ENCODE results near the gene LRMDA.

LRMDA gene

DNA sequence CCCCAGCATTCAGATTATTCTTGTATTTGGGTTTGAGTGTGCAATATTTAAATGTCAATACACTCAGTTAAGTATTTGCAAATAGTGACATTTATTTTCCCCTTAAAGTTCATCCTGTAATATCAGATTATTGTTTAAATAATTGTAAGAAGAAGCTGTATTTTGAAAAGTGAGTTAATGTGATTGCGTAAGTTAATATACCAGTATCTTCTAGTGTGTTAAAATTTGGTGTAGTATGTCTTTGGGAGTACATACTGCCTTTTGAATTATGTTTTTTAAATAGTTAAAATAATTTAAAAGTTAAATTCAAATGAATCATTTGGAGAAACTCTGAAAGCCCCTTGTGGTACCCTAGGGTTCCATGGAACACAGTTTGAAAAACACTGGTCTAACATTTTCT, 28.6 kb downstream of the LRMDA start:
- H3K27me3 ChIP-seq (ENCODE audit: control insufficient read depth, insufficient read depth, low read length): no peaks in the 10 kb centered on the region
- H3K9me3 ChIP-seq (ENCODE audit: control insufficient read depth, low read depth, low read length): no peaks in the 10 kb centered on the region
- no peaks in the 10 kb centered on the region for H3K36me3 ChIP-seq (ENCODE audit: control insufficient read depth, low read depth, low read length)
- H3K27ac ChIP-seq (ENCODE audit: low read length): no peak overlapping the region
- no peak overlapping the region for H3K9ac ChIP-seq (ENCODE audit: low read length)
- H3K4me1 ChIP-seq (ENCODE audit: control insufficient read depth, low read depth, low read length): peaks cover 27% of the 10 kb centered on the region
- H3K4me3 ChIP-seq (ENCODE audit: low read length): no peak overlapping the region

GRCh38 chr10:75461672-75462649, 30.5 kb downstream of the LRMDA start:
- Histone ChIP-seq H3K4me3 (ENCODE audit: low read length) (no peak overlapping the region), H3K27ac (ENCODE audit: low read length) (no peak overlapping the region), H3K9me3 (ENCODE audit: control insufficient read depth, low read depth, low read length) (no peaks in the 10 kb centered on the region), H3K4me1 (ENCODE audit: control insufficient read depth, low read depth, low read length) (peaks cover 27% of the 10 kb centered on the region), H3K27me3 (ENCODE audit: control insufficient read depth, insufficient read depth, low read length) (no peaks in the 10 kb centered on the region), H3K9ac (ENCODE audit: low read length) (no peak overlapping the region), H3K36me3 (ENCODE audit: control insufficient read depth, low read depth, low read length) (no peaks in the 10 kb centered on the region)

GRCh38 chr10:75462865-75463264, 31.4 kb downstream of the LRMDA start:
- H3K9me3 ChIP-seq (ENCODE audit: control insufficient read depth, low read depth, low read length): no peaks in the 10 kb centered on the region
- no peak overlapping the region for H3K9ac ChIP-seq (ENCODE audit: low read length)
- peaks cover 22% of the 10 kb centered on the region for H3K4me1 ChIP-seq (ENCODE audit: control insufficient read depth, low read depth, low read length)
- no peaks in the 10 kb centered on the region for H3K36me3 ChIP-seq (ENCODE audit: control insufficient read depth, low read depth, low read length)
- no peaks in the 10 kb centered on the region for H3K27me3 ChIP-seq (ENCODE audit: control insufficient read depth, insufficient read depth, low read length)
- no peak overlapping the region for H3K27ac ChIP-seq (ENCODE audit: low read length)
- no peak overlapping the region for H3K4me3 ChIP-seq (ENCODE audit: low read length)

DNA sequence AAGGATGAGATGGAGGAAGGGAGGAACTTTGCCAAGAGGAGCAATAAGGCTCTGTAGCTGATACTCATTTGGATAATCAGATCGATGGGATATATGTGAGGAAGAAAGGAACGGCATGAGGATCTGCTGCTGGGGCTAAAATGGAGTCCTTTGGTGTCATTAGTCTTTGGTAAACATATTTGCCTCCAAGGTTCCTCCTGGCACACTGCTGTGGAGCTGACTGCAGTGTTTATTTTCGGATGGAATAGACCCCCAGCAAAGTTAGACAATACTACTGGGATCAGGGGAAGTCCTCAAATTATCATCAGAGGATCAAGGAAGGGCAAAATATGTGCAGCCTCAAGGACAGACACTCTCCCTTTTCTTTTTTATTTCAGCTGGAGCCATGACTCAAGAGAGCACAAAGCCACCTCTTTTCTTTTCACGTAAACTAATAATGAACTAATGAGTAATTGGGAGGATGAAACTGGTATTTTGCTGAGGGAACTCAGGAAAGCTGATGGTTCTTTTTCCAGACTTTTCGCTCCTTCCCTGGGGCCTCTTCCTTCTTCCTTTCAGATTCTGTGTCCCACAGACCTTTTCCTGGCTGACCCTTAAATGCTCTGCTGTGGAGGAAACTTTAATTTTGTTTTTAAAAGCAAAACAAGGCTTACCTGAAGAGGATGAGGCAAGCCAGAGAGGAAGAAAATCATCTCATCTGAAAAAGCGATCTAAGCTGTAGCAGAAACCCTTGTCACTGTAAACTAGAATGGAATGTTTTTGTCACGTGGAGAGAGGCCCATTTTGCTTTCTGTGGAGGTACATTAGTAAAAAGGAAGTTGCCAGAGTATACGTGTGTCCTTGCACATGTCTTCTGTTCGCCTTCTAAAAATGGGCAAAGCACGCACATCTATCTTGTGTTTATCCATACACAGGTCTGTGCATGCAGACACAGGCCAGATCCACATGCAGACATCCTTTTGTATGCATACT, 33.3 kb downstream of the LRMDA start:
- Histone ChIP-seq H3K9me3 (ENCODE audit: control insufficient read depth, low read depth, low read length) (no peaks in the 10 kb centered on the region), H3K4me3 (ENCODE audit: low read length) (no peak overlapping the region), H3K9ac (ENCODE audit: low read length) (no peak overlapping the region), H3K27ac (ENCODE audit: low read length) (no peak overlapping the region), H3K36me3 (ENCODE audit: control insufficient read depth, low read depth, low read length) (no peaks in the 10 kb centered on the region), H3K27me3 (ENCODE audit: control insufficient read depth, insufficient read depth, low read length) (no peaks in the 10 kb centered on the region), H3K4me1 (ENCODE audit: control insufficient read depth, low read depth, low read length) (peaks cover 21% of the 10 kb centered on the region)

DNA sequence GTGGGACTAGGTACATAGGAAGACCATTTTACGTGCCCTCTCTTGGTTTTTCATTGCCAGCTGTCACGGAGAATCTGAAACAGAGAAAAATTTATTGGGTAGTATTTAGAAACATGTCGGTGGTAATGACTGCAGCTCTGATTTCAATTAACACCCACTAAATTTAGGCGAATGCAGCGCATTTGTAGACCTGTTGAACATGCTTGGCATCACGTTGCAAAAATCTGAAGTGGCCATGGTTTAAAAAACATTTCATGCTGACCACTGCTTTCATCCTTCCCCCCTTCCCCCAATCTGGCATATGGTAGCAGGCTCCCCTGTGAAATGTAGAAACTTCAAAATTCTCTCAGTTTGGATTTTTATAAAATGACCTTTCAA, 34.0 kb downstream of the LRMDA start:
- Histone ChIP-seq H3K4me1 (ENCODE audit: control insufficient read depth, low read depth, low read length) (peaks cover 21% of the 10 kb centered on the region), H3K4me3 (ENCODE audit: low read length) (no peak overlapping the region), H3K36me3 (ENCODE audit: control insufficient read depth, low read depth, low read length) (no peaks in the 10 kb centered on the region), H3K9ac (ENCODE audit: low read length) (no peak overlapping the region), H3K27ac (ENCODE audit: low read length) (no peak overlapping the region), H3K27me3 (ENCODE audit: control insufficient read depth, insufficient read depth, low read length) (no peaks in the 10 kb centered on the region), H3K9me3 (ENCODE audit: control insufficient read depth, low read depth, low read length) (no peaks in the 10 kb centered on the region)

GRCh38 chr10:75466001-75466400, 34.6 kb downstream of the LRMDA start:
- no peak overlapping the region for H3K27ac ChIP-seq (ENCODE audit: low read length)
- H3K4me1 ChIP-seq (ENCODE audit: control insufficient read depth, low read depth, low read length): peaks cover 21% of the 10 kb centered on the region
- H3K9ac ChIP-seq (ENCODE audit: low read length): no peak overlapping the region
- no peaks in the 10 kb centered on the region for H3K27me3 ChIP-seq (ENCODE audit: control insufficient read depth, insufficient read depth, low read length)
- no peaks in the 10 kb centered on the region for H3K9me3 ChIP-seq (ENCODE audit: control insufficient read depth, low read depth, low read length)
- H3K4me3 ChIP-seq (ENCODE audit: low read length): no peak overlapping the region
- H3K36me3 ChIP-seq (ENCODE audit: control insufficient read depth, low read depth, low read length): no peaks in the 10 kb centered on the region

DNA sequence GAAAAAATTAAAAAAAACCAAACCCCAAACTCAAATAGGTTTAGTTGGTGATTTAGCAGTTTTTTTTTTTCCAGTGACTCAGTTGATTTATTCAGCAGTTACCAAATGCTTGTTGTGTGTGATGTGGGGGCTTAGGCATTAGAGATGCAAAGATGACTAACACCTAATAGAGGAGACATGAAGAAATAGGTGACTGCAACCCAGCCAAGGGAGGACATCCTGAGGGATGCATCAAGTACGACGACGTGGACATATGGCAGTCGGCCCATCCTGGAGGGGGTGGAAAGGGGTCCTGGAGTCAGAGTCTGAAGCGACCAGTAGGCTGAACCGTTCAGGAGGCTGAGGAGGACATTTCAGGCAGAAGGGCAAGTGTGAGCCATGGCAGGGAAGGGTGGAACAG, 35.5 kb downstream of the LRMDA start:
- Histone ChIP-seq H3K9ac (ENCODE audit: low read length) (no peak overlapping the region), H3K36me3 (ENCODE audit: control insufficient read depth, low read depth, low read length) (no peaks in the 10 kb centered on the region), H3K27me3 (ENCODE audit: control insufficient read depth, insufficient read depth, low read length) (no peaks in the 10 kb centered on the region), H3K9me3 (ENCODE audit: control insufficient read depth, low read depth, low read length) (no peaks in the 10 kb centered on the region), H3K27ac (ENCODE audit: low read length) (no peak overlapping the region), H3K4me3 (ENCODE audit: low read length) (no peak overlapping the region), H3K4me1 (ENCODE audit: control insufficient read depth, low read depth, low read length) (peaks cover 13% of the 10 kb centered on the region)

DNA sequence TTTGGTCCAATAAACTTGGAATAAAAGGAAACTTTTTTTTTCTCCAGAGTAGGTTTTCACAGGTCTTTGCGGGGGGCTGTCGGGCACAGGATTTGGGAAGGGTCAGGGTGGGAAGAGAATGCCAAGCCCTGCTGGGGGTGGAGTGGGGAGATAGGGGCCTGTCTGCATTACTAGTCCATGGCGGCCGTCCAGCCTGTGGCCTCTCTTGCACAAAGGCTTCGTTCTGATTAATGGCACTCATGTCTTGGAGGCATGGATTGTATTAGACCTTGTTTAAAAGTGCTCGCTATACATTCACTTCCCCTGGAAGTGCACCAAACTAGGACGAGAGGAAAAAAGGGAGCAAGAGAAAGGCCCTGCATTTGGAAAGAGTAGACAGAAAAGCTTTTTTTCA, 37.2 kb downstream of the LRMDA start:
- Histone ChIP-seq H3K27me3 (ENCODE audit: control insufficient read depth, insufficient read depth, low read length) (no peaks in the 10 kb centered on the region), H3K9ac (ENCODE audit: low read length) (no peak overlapping the region), H3K27ac (ENCODE audit: low read length) (no peak overlapping the region), H3K36me3 (ENCODE audit: control insufficient read depth, low read depth, low read length) (no peaks in the 10 kb centered on the region), H3K4me1 (ENCODE audit: control insufficient read depth, low read depth, low read length) (peaks cover 5% of the 10 kb centered on the region), H3K4me3 (ENCODE audit: low read length) (no peak overlapping the region), H3K9me3 (ENCODE audit: control insufficient read depth, low read depth, low read length) (no peaks in the 10 kb centered on the region)

DNA sequence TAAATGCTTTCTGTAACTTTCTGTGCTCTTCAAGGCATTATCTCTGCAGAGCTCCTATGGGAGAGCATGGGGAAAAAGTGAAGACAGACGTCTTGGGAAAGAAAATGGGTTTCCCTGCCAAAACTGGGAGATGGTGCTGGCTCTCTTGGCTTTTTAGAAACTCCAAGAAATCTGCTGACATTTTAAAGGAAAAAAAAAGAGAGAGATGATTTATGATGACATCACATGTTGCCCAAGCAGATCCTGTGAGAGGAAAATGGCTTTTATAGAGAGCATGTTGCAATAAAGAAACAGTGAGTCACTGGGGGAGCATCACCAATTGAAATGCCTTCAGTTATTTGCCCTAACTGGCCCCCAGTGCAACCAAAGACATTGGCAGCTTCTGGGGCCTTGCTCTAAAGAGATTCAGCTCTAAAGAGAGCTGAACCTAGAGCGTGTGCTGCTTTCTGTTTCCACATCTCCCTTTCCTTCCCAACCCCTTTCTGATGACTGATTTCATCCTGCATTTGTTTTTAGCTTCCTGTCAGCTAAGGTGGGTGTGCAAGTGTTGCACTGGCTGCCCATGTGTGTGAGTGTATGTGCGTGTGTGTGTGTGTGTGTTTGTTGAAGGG, 37.7 kb downstream of the LRMDA start:
- Histone ChIP-seq H3K4me1 (ENCODE audit: control insufficient read depth, low read depth, low read length) (peaks cover 5% of the 10 kb centered on the region), H3K4me3 (ENCODE audit: low read length) (no peak overlapping the region), H3K27me3 (ENCODE audit: control insufficient read depth, insufficient read depth, low read length) (no peaks in the 10 kb centered on the region), H3K9me3 (ENCODE audit: control insufficient read depth, low read depth, low read length) (no peaks in the 10 kb centered on the region), H3K9ac (ENCODE audit: low read length) (no peak overlapping the region), H3K27ac (ENCODE audit: low read length) (no peak overlapping the region), H3K36me3 (ENCODE audit: control insufficient read depth, low read depth, low read length) (no peaks in the 10 kb centered on the region)

GRCh38 chr10:75470901-75471300, 39.5 kb downstream of the LRMDA start:
- H3K36me3 ChIP-seq (ENCODE audit: control insufficient read depth, low read depth, low read length): no peaks in the 10 kb centered on the region
- H3K27ac ChIP-seq (ENCODE audit: low read length): no peak overlapping the region
- no peak overlapping the region for H3K4me3 ChIP-seq (ENCODE audit: low read length)
- H3K9ac ChIP-seq (ENCODE audit: low read length): no peak overlapping the region
- H3K4me1 ChIP-seq (ENCODE audit: control insufficient read depth, low read depth, low read length): peaks cover 15% of the 10 kb centered on the region
- no peaks in the 10 kb centered on the region for H3K9me3 ChIP-seq (ENCODE audit: control insufficient read depth, low read depth, low read length)
- H3K27me3 ChIP-seq (ENCODE audit: control insufficient read depth, insufficient read depth, low read length): no peaks in the 10 kb centered on the region

DNA sequence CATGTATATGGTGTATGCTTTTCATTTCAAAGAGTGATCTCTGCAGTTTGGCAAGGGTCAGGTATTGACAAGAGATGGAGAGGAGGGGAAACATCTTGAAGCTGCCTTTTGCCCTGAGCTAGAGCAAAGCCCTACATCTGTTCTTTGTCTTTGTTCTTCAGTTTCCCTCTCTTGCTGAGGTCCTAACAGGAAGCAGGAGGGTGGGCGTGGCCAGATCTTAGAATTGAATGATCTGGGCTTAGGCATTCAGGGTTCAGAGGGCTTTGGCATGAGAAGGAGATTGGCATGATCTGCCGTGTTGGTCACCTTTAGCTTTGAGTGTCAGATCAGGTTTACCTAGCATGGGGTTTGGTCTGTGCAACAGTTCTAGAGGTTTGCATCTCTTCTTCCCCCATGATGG, 41.3 kb downstream of the LRMDA start:
- H3K4me3 ChIP-seq (ENCODE audit: low read length): no peak overlapping the region
- peaks cover 16% of the 10 kb centered on the region for H3K4me1 ChIP-seq (ENCODE audit: control insufficient read depth, low read depth, low read length)
- no peaks in the 10 kb centered on the region for H3K36me3 ChIP-seq (ENCODE audit: control insufficient read depth, low read depth, low read length)
- no peak overlapping the region for H3K27ac ChIP-seq (ENCODE audit: low read length)
- H3K9me3 ChIP-seq (ENCODE audit: control insufficient read depth, low read depth, low read length): no peaks in the 10 kb centered on the region
- no peaks in the 10 kb centered on the region for H3K27me3 ChIP-seq (ENCODE audit: control insufficient read depth, insufficient read depth, low read length)
- no peak overlapping the region for H3K9ac ChIP-seq (ENCODE audit: low read length)
